Measurements from ENCODE around the gene TAS1R1. TPM values are rescaled to one million over a fixed set of nuclear protein-coding genes. Genes with fewer than 3 reads are reported as not detected.

Gene TAS1R1
- total RNA-seq, 1 donor: not detected

GRCh38 chr1:6627031-6627430 lies 71.9 kb downstream of the TAS1R1 start:
- no peak for DNase-seq (ENCODE audit: low read depth in 2 of 3, low spot score in 2 of 3)

DNA sequence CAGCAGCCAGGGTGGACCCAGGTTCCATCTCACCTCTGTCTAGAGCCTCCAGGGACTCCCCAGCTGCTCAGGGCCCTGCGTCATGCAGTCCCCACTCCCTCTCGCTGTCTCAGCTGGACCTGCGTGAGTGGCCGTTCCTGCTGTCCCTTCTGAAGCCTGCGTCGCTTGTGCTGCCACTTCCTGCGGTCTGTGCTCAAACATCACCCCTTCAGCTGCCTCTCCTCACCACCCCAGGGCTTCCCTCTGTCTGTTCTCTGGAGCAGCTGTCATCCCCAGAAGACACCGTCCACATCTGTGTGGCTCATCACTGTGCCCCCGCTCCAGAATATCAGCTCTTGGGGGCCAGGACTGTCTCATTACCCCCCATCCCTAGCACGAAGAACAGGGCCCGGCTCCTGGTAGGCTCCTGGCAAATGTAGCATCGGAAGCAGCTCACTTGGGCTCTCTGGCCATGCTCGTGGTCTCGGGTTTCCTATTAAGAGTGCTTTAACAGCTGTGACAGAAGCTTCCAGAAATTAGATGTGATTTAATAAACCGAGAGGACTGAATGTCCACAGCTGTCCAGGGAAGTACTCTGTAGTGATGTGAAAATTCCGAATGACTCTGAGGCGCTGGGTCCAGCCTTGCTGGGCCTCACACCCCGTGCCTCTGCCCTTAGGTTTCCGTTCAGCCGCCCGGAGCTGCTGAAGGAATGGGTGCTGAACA lies 72.9 kb downstream of the TAS1R1 start:
- no peak for DNase-seq (ENCODE audit: low read depth in 2 of 3, low spot score in 2 of 3)

GRCh38 chr1:6628971-6629479 lies 73.9 kb downstream of the TAS1R1 start:
- no peak for DNase-seq (ENCODE audit: low read depth in 2 of 3, low spot score in 2 of 3)

Small RNA genes within 50 kb of the gene (small RNA-seq; reads per million reads assigned to genes)
- not detected for gene RNU6-731P

Other genes with a start within 250 kb of the TAS1R1 start
- 38.8 TPM for gene ACOT7, start 161.5 kb upstream of the TAS1R1 start, total RNA-seq
- gene HES2, start 135.4 kb upstream of the TAS1R1 start, total RNA-seq: under 0.01 TPM
- gene ESPN, start 130.5 kb upstream of the TAS1R1 start, total RNA-seq: 0.27 TPM
- gene TNFRSF25, start 89.1 kb upstream of the TAS1R1 start, total RNA-seq: 7.3 TPM
- gene PLEKHG5, start 63.6 kb upstream of the TAS1R1 start, total RNA-seq: 0.54 TPM
- gene NOL9, start 794 bp upstream of the TAS1R1 start, total RNA-seq: 19.1 TPM
- gene ZBTB48, start 24.7 kb downstream of the TAS1R1 start, total RNA-seq: 60.9 TPM
- 41.7 TPM for gene KLHL21, start 47.6 kb downstream of the TAS1R1 start, total RNA-seq
- gene PHF13, start 58.4 kb downstream of the TAS1R1 start, total RNA-seq: 7.0 TPM
- 19.4 TPM for gene THAP3, start 69.6 kb downstream of the TAS1R1 start, total RNA-seq
- gene DNAJC11, start 146.5 kb downstream of the TAS1R1 start, total RNA-seq: 14.5 TPM
- 19.9 TPM for gene CAMTA1, start 230.1 kb downstream of the TAS1R1 start, total RNA-seq